ENCODE measurements around the gene CRABP2.

DNA sequence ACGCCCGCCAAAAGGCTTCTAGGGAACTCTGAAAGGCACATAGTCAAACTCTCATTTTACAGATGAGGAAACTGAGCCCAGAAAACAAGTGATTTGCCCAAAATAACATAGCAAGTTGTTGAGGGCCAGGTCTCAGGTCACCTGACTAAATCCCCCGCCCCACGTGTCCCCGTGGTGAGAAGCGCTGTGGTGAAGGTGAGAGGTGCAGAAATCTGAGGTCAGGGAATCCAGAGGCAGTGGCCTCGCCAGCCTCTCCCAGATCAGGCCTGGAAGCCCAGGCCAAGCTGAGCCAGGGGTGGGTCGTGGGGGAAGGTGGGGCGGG, 41.0 kb upstream of the CRABP2 start:
- TF ChIP-seq SMC3 (IDR thresholded peaks at IDR 0.05) (no peak), RAD21 (conservative IDR thresholded peaks at IDR 0.05 in 1 of 2, IDR thresholded peaks at IDR 0.05 in 1 of 2) (no peak), TP53 (CRISPR knock-in tag; IDR thresholded peaks at IDR 0.05) (no peak), MYC (IDR thresholded peaks at IDR 0.05; ENCODE audit: borderline replicate concordance, low read length) (no peak), RFX5 (IDR thresholded peaks at IDR 0.05) (no peak), ZFP36 (IDR thresholded peaks at IDR 0.05; ENCODE audit: borderline replicate concordance, partially characterized antibody) (no peak), EHF (CRISPR knock-in tag; IDR thresholded peaks at IDR 0.05) (no peak), POLR2A (IDR thresholded peaks at IDR 0.05; ENCODE audit: low read length) (no peak), MAFK (IDR thresholded peaks at IDR 0.05; ENCODE audit: partially characterized antibody) (no peak)
- TF ChIP-seq, protein P1, sequence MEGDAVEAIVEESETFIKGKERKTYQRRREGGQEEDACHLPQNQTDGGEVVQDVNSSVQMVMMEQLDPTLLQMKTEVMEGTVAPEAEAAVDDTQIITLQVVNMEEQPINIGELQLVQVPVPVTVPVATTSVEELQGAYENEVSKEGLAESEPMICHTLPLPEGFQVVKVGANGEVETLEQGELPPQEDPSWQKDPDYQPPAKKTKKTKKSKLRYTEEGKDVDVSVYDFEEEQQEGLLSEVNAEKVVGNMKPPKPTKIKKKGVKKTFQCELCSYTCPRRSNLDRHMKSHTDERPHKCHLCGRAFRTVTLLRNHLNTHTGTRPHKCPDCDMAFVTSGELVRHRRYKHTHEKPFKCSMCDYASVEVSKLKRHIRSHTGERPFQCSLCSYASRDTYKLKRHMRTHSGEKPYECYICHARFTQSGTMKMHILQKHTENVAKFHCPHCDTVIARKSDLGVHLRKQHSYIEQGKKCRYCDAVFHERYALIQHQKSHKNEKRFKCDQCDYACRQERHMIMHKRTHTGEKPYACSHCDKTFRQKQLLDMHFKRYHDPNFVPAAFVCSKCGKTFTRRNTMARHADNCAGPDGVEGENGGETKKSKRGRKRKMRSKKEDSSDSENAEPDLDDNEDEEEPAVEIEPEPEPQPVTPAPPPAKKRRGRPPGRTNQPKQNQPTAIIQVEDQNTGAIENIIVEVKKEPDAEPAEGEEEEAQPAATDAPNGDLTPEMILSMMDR (IDR thresholded peaks at IDR 0.05): no peak
- TF ChIP-seq, protein P2, sequence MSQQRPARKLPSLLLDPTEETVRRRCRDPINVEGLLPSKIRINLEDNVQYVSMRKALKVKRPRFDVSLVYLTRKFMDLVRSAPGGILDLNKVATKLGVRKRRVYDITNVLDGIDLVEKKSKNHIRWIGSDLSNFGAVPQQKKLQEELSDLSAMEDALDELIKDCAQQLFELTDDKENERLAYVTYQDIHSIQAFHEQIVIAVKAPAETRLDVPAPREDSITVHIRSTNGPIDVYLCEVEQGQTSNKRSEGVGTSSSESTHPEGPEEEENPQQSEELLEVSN (IDR thresholded peaks at IDR 0.05; ENCODE audit: borderline replicate concordance, low read depth): no peak
- TF ChIP-seq, protein P3, sequence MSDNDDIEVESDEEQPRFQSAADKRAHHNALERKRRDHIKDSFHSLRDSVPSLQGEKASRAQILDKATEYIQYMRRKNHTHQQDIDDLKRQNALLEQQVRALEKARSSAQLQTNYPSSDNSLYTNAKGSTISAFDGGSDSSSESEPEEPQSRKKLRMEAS (IDR thresholded peaks at IDR 0.05): no peak
